22Rv1 (cell line): ENCODE results near the gene DPYSL4.

Experiments used
- H3K27ac ChIP-seq: fragments of 450-650 bp; 2 replicates; pipeline ENCODE4 v1.5.1; 2017
- CTCF ChIP-seq: fragments of 450-650 bp; IDR thresholded peaks from 2 replicates; pipeline ENCODE4 v1.5.1; 2017; ENCODE audit warnings: mild to moderate bottlenecking
- ZFX ChIP-seq: fragments of 450-650 bp; IDR thresholded peaks from 2 replicates; pipeline ENCODE4 v1.6.1; 2017; ENCODE audit warnings: antibody characterized with exemption, borderline replicate concordance

DPYSL4 gene

GRCh38 chr10:132141076-132141475, 45.7 kb upstream of the DPYSL4 start:
- H3K27ac ChIP-seq = no peak overlapping the region
- no peak for TF ChIP-seq ZFX

- no peak overlapping the region for H3K27ac ChIP-seq
- TF ChIP-seq ZFX = no peak
- no peak for TF ChIP-seq CTCF
Measured at GRCh38 chr10:132141526-132142395, 45.0 kb upstream of the DPYSL4 start.

- no peak overlapping the region for H3K27ac ChIP-seq
- TF ChIP-seq CTCF = peak; percentile 93
- TF ChIP-seq ZFX = no peak
Measured at GRCh38 chr10:132142396-132143161, 44.2 kb upstream of the DPYSL4 start.

GRCh38 chr10:132143162-132143561, 43.6 kb upstream of the DPYSL4 start:
- TF ChIP-seq CTCF = no peak
- no peak for TF ChIP-seq ZFX
- no peak overlapping the region for H3K27ac ChIP-seq

- no peak for TF ChIP-seq ZFX
- TF ChIP-seq CTCF = no peak
- H3K27ac ChIP-seq = no peak overlapping the region
Measured at GRCh38 chr10:132144086-132144485, 42.7 kb upstream of the DPYSL4 start.

- no peak overlapping the region for H3K27ac ChIP-seq
- no peak for TF ChIP-seq CTCF
- no peak for TF ChIP-seq ZFX
Measured at GRCh38 chr10:132145002-132145401, 41.7 kb upstream of the DPYSL4 start.

- no peak overlapping the region for H3K27ac ChIP-seq
- TF ChIP-seq CTCF (no peak), ZFX (no peak)
Measured at GRCh38 chr10:132145521-132146185, 41.1 kb upstream of the DPYSL4 start.
